CD4-positive, alpha-beta memory T cell (primary cell): Measurements from ENCODE around the gene SNPH. TPM values are rescaled to one million over a fixed set of nuclear protein-coding genes. Genes with fewer than 3 reads are reported as not detected.

Source experiments
- CTCF ChIA-PET: fragments of 350-600 bp; sonication (Branson Sonifier 250); formaldehyde crosslinking; loops from one replicate; lab custom pipeline; 2021; ENCODE audit warnings: inconsistent platforms; ENCODE audit not compliant: partially characterized antibody; lab: Charles Lee
- POLR2A ChIA-PET: fragments of 350-600 bp; sonication (Branson Sonifier 250); formaldehyde crosslinking; loops from one replicate; lab custom pipeline; 2021; ENCODE audit not compliant: partially characterized antibody; lab: Charles Lee
- DNase-seq, 5 donors: peaks; one replicate each; pipeline versions ENCODE4 v3.0.0 to v3.0.0-alpha.2; 2020 to 2022; ENCODE audit warnings: mixed read lengths in 1 of 5
- H3K27ac ChIP-seq: one replicate; pipeline ENCODE4 v1.7.0; 2013; ENCODE audit warnings: low read depth, low read length
- H3K27me3 ChIP-seq: 2 replicates; pipeline ENCODE4 v1.7.0; 2013; ENCODE audit warnings: mild to moderate bottlenecking, low read length, moderate library complexity; ENCODE audit not compliant: insufficient read depth
- H3K36me3 ChIP-seq: 2 replicates; pipeline ENCODE4 v1.7.0; 2013; ENCODE audit warnings: mild to moderate bottlenecking, low read length, moderate library complexity; ENCODE audit not compliant: insufficient read depth
- H3K4me1 ChIP-seq: 2 replicates; pipeline ENCODE4 v1.7.0; 2013; ENCODE audit warnings: mild to moderate bottlenecking, low read length, moderate library complexity; ENCODE audit not compliant: insufficient read depth
- H3K4me3 ChIP-seq, 2 donors: one replicate each; pipeline ENCODE4 v1.7.0; 2013; ENCODE audit warnings: low read length in 2 of 2, mild to moderate bottlenecking in 1 of 2
- H3K9me3 ChIP-seq, 2 donors: one replicate each; pipeline ENCODE4 v1.7.0; 2013; ENCODE audit warnings: low read length in 2 of 2, control low read depth in 1 of 2; ENCODE audit not compliant: control insufficient read depth in 1 of 2
- H3K27ac Mint-ChIP-seq, 7 donors: one replicate each; pipeline ENCODE4 v1.8.0; 2020 to 2021; ENCODE audit warnings: mixed read lengths in 7 of 7, mild to moderate bottlenecking in 6 of 7, inconsistent platforms in 3 of 7, moderate library complexity in 3 of 7
- H3K27me3 Mint-ChIP-seq, 2 donors: one replicate each; pipeline ENCODE4 v1.8.0; 2020 to 2021; ENCODE audit warnings: mixed read lengths in 2 of 2
- H3K36me3 Mint-ChIP-seq, 2 donors: one replicate each; pipeline ENCODE4 v1.8.0; 2020 to 2021; ENCODE audit warnings: mixed read lengths in 2 of 2, inconsistent platforms in 1 of 2, mild to moderate bottlenecking in 1 of 2
- H3K4me1 Mint-ChIP-seq, 4 donors: one replicate each; pipeline ENCODE4 v1.8.0; 2020 to 2021; ENCODE audit warnings: mixed read lengths in 4 of 4, mild to moderate bottlenecking in 1 of 4
- H3K4me3 Mint-ChIP-seq, 8 donors: one replicate each; pipeline ENCODE4 v1.8.0; 2020 to 2021; ENCODE audit warnings: mixed read lengths in 8 of 8, mild to moderate bottlenecking in 7 of 8, moderate library complexity in 6 of 8, inconsistent platforms in 3 of 8
- H3K9me3 Mint-ChIP-seq, 8 donors: one replicate each; pipeline ENCODE4 v1.8.0; 2020 to 2021; ENCODE audit warnings: mixed read lengths in 8 of 8, mild to moderate bottlenecking in 5 of 8, inconsistent platforms in 3 of 8, moderate library complexity in 1 of 8
- intact Hi-C: fragments of 100-400 bp; cut with micrococcal nuclease; formaldehyde crosslinking; loops from one replicate; pipeline ENCODE4 v1.15.1; 2023
- polyA plus RNA-seq, 2 donors: library from polyadenylated mRNA; unstranded; fragments of 300-500 nt; fragmentation: Illumina TruSeq; gene quantifications; one replicate each; pipeline ENCODE4 v1.2.3, GENCODE V29; 2021
- total RNA-seq, 2 experiments: library from RNA; stranded (reverse); gene quantifications; one replicate each; pipeline ENCODE4 v1.2.3, GENCODE V29; 2021

Gene SNPH
- total and polyA plus RNA-seq, 4 experiments from 2014 or later, result 2.5 to 15.9 (median 10.4) TPM

DNA sequence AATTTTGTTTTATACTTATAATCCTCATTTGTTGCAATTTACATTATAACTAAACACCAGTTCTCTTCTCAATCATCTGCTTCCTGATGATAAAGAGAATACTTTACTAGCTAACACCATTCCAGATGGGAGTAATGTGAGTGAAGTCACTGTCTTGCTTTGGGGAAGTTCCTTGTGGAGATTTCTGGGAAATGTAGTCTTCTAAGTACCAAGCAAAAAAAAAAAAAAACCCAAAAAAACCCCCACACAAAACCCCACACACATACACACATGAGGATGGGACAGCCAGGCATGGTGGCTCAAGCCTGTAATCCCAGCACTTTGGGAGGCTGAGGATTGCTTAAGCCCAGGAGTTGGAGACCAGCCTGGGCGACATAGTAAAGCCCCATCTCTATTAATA is 2.2 kb upstream of the SNPH start:
- intact Hi-C loops, result no loop called here
- no peaks in the 10 kb centered on the region for H3K9me3 ChIP-seq
- no peaks in the 10 kb centered on the region for H3K36me3 ChIP-seq
- peaks cover 2 to 4% of the 10 kb centered on the region in 2 donors for H3K27me3 Mint-ChIP-seq
- H3K4me1 Mint-ChIP-seq, result peaks cover 23 to 45% (median 35%) of the 10 kb centered on the region in 4 donors
- H3K4me3 ChIP-seq, result no peak overlapping the region
- ChIA-PET CTCF (no interaction called here), POLR2A (no interaction called here)
- H3K4me3 Mint-ChIP-seq, result peak overlapping the region in 4 of 8 donors; percentile 16 to 62 (median 36)
- no peak overlapping the region for H3K27ac ChIP-seq
- H3K27ac Mint-ChIP-seq, result peak overlapping the region in 3 of 7 donors; percentile 56 to 88 (median 62)
- no peaks in the 10 kb centered on the region for H3K36me3 Mint-ChIP-seq
- peaks cover 36% of the 10 kb centered on the region for H3K4me1 ChIP-seq
- H3K27me3 ChIP-seq, result peaks cover 5% of the 10 kb centered on the region
- DNase-seq, result no peak
- H3K9me3 Mint-ChIP-seq, result peaks cover 0 to 2% (median 0%) of the 10 kb centered on the region in 8 donors

DNA sequence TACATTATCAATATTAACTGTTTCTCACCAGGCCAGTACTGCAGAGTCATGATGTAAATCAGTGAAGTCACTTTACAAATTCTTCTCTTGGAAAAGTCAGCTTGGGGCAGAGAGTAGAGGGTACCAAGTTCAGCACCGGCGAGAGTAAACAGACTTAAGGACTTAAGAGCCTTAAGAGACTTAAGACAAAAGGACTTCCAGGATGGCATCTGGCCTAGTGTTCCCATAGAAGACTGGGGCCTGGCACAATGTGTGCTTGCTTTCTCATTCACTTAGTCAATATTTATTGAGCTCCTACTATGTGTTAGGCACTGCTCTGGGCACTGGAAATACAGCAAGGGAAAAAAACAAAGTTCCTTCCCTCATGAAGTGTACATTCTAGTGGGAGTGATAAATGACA is 1.4 kb upstream of the SNPH start:
- H3K27me3 ChIP-seq, result peaks cover 5% of the 10 kb centered on the region
- H3K4me1 ChIP-seq, result peaks cover 36% of the 10 kb centered on the region
- no peak overlapping the region for H3K27ac ChIP-seq
- Mint-ChIP-seq H3K27ac (peak overlapping the region; percentile 82 to 99 (median 96)), H3K9me3 (peaks cover 0 to 2% (median 0%) of the 10 kb centered on the region in 8 donors), H3K4me1 (peaks cover 23 to 53% (median 39%) of the 10 kb centered on the region in 4 donors), H3K27me3 (peaks cover 2 to 4% of the 10 kb centered on the region in 2 donors), H3K36me3 (no peaks in the 10 kb centered on the region), H3K4me3 (peak overlapping the region in 6 of 8 donors; percentile 64 to 93 (median 78))
- ChIA-PET CTCF (no interaction called here), POLR2A (no interaction called here)
- H3K36me3 ChIP-seq, result no peaks in the 10 kb centered on the region
- H3K4me3 ChIP-seq, result no peak overlapping the region
- intact Hi-C loops, result loop anchor here (5.0 kb wide), 1 partner anchor 38 kb away; no protein-coding TSS in a partner anchor
- H3K9me3 ChIP-seq, result no peaks in the 10 kb centered on the region
- no peak for DNase-seq

DNA sequence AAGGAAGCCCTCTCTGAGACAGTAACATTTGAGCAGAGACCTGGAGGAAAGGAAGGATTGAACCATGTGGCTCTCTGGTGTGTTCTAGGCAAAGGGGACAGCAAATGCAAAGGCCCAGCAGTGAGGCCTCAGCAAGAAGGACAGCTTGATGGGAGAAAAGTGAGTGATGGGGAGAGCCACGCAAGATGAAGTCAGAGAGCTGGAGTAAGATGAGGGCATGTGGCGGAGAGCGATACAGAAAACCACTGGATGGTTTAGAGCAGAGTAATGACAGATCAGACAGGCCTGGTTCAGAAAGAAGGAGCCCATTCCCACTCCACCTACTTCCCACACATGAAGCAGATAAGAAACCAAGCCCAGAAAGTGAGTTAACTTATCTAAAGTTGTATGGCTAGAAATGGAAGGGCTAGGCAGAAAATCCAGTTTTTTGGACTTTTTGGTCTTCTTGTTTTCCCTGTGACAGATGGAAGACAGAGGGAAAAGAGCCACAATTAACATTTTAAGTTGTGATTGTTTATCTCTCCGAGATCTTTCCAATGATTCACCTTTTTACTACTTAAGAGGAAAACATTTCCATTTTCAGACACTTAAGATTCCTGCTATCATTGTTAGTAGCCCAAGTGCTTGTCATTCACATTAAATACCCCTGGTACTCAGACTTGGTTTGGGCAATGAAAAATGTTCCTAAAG is 723 bp upstream of the SNPH start:
- DNase-seq, result no peak
- H3K36me3 ChIP-seq, result no peaks in the 10 kb centered on the region
- H3K27ac ChIP-seq, result peak overlapping the region; percentile 65
- Mint-ChIP-seq H3K27me3 (peaks cover 2 to 4% of the 10 kb centered on the region in 2 donors), H3K9me3 (peaks cover 0 to 2% (median 0%) of the 10 kb centered on the region in 8 donors), H3K27ac (peak overlapping the region; percentile 88 to 99 (median 96)), H3K4me3 (peak overlapping the region; percentile 86 to 96 (median 92)), H3K36me3 (no peaks in the 10 kb centered on the region), H3K4me1 (peaks cover 23 to 53% (median 39%) of the 10 kb centered on the region in 4 donors)
- CTCF ChIA-PET, result interaction anchor here (1.1 kb wide), 1 partner anchor 202 kb away, joined by 3 read pairs; no protein-coding TSS in a partner anchor
- POLR2A ChIA-PET, result interaction anchor here (0.8 to 1.8 kb wide), 7 partner anchors 8 to 170 kb away, joined by 3 to 9 read pairs (median 5); partner anchors contain the start of genes PSMF1 and RAD21L1
- peak overlapping the region; percentile 43 to 58 for H3K4me3 ChIP-seq
- H3K9me3 ChIP-seq, result no peaks in the 10 kb centered on the region
- intact Hi-C loops, result loop anchor here (5.0 kb wide), 1 partner anchor 37 kb away; no protein-coding TSS in a partner anchor
- H3K4me1 ChIP-seq, result peaks cover 36% of the 10 kb centered on the region
- peaks cover 5% of the 10 kb centered on the region for H3K27me3 ChIP-seq

- Histone ChIP-seq H3K36me3 (no peaks in the 10 kb centered on the region), H3K27me3 (peaks cover 5% of the 10 kb centered on the region), H3K4me1 (peaks cover 36% of the 10 kb centered on the region), H3K9me3 (no peaks in the 10 kb centered on the region), H3K27ac (peak overlapping the region; percentile 65), H3K4me3 (peak overlapping the region; percentile 43 to 58)
- no peak for DNase-seq
- POLR2A ChIA-PET, result interaction anchor here (0.6 to 1.8 kb wide), 8 partner anchors 9 to 170 kb away, joined by 3 to 9 read pairs (median 4); partner anchors contain the start of genes PSMF1 and RAD21L1
- Mint-ChIP-seq H3K4me1 (peaks cover 23 to 53% (median 39%) of the 10 kb centered on the region in 4 donors), H3K9me3 (peaks cover 0 to 2% (median 0%) of the 10 kb centered on the region in 8 donors), H3K27ac (peak overlapping the region; percentile 88 to 99 (median 96)), H3K27me3 (peaks cover 1 to 2% of the 10 kb centered on the region in 2 donors), H3K4me3 (peak overlapping the region; percentile 86 to 96 (median 92)), H3K36me3 (no peaks in the 10 kb centered on the region)
- CTCF ChIA-PET, result interaction anchor here (1.1 kb wide), 1 partner anchor 201 kb away, joined by 3 read pairs; no protein-coding TSS in a partner anchor
- intact Hi-C loops, result loop anchor here (1.0 to 5.0 kb wide), 3 partner anchors 20 to 39 kb away; partner anchors contain the start of gene RAD21L1
Measured at GRCh38 chr20:1265916-1266166, 253 bp upstream of the SNPH start.

DNA sequence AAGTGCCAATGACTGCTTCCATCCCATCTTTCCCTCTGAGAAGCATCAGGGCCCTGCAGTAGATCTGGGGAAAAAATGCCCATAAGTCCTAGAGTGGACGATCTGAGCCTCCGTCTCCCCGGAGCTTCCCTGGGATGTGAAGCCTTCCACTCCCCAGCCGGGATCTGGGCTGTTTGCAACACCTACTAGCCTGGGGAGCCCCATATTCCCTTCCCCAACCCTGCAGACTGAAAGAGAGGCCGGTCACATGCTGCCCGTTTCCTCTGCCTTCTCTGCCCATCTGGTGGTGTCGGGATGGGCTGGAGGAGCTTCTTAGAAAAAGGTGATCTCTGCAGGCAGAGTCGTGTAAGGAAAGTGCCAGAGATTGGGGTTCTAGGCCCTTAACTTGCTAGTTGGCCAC is 1.1 kb downstream of the SNPH start:
- Mint-ChIP-seq H3K27ac (peak overlapping the region; percentile 44 to 77 (median 67)), H3K36me3 (no peaks in the 10 kb centered on the region), H3K4me1 (peaks cover 22 to 53% (median 40%) of the 10 kb centered on the region in 4 donors), H3K27me3 (no peaks in the 10 kb centered on the region), H3K9me3 (peaks cover 0 to 2% (median 0%) of the 10 kb centered on the region in 8 donors), H3K4me3 (peak overlapping the region; percentile 76 to 92 (median 78))
- H3K27me3 ChIP-seq, result no peaks in the 10 kb centered on the region
- no peak for DNase-seq
- ChIA-PET POLR2A (interaction anchor here (0.6 to 1.8 kb wide), 5 partner anchors 8 to 149 kb away, joined by 3 to 8 read pairs (median 3); partner anchors contain the start of gene PSMF1), CTCF (interaction anchor here (0.6 to 1.0 kb wide), 2 partner anchors 13 to 31 kb away, joined by 3 to 4 read pairs; no protein-coding TSS in a partner anchor)
- H3K27ac ChIP-seq, result peak overlapping the region; percentile 65
- H3K9me3 ChIP-seq, result no peaks in the 10 kb centered on the region
- H3K4me3 ChIP-seq, result peak overlapping the region in 1 of 2 donors; percentile 58
- peaks cover 36% of the 10 kb centered on the region for H3K4me1 ChIP-seq
- intact Hi-C loops, result loop anchor here (2.0 to 5.0 kb wide), 2 partner anchors 35 to 40 kb away; partner anchors contain the start of gene RAD21L1
- no peaks in the 10 kb centered on the region for H3K36me3 ChIP-seq

GRCh38 chr20:1267809-1268374 is 1.8 kb downstream of the SNPH start:
- POLR2A ChIA-PET, result interaction anchor here (1.5 kb wide), 1 partner anchor 14 kb away, joined by 5 read pairs; no protein-coding TSS in a partner anchor
- H3K36me3 Mint-ChIP-seq, result no peaks in the 10 kb centered on the region
- H3K27me3 Mint-ChIP-seq, result no peaks in the 10 kb centered on the region
- H3K27ac Mint-ChIP-seq, result peak overlapping the region in 6 of 7 donors; percentile 17 to 76 (median 67)
- Histone ChIP-seq H3K27me3 (no peaks in the 10 kb centered on the region), H3K9me3 (no peaks in the 10 kb centered on the region), H3K4me3 (no peak overlapping the region), H3K4me1 (peaks cover 36% of the 10 kb centered on the region), H3K27ac (no peak overlapping the region), H3K36me3 (no peaks in the 10 kb centered on the region)
- peaks cover 20 to 53% (median 40%) of the 10 kb centered on the region in 4 donors for H3K4me1 Mint-ChIP-seq
- peak overlapping the region in 6 of 8 donors; percentile 77 to 92 (median 78) for H3K4me3 Mint-ChIP-seq
- CTCF ChIA-PET, result interaction anchor here (0.6 to 1.0 kb wide), 2 partner anchors 30 to 1944 kb away, joined by 3 read pairs; no protein-coding TSS in a partner anchor
- no peak for DNase-seq
- no peaks in the 10 kb centered on the region for H3K9me3 Mint-ChIP-seq
- intact Hi-C loops, result loop anchor here (2.0 to 5.0 kb wide), 2 partner anchors 34 to 41 kb away; partner anchors contain the start of gene RAD21L1
